Measurements from ENCODE around the gene GTF2IRD1.

GTF2IRD1 gene

DNA sequence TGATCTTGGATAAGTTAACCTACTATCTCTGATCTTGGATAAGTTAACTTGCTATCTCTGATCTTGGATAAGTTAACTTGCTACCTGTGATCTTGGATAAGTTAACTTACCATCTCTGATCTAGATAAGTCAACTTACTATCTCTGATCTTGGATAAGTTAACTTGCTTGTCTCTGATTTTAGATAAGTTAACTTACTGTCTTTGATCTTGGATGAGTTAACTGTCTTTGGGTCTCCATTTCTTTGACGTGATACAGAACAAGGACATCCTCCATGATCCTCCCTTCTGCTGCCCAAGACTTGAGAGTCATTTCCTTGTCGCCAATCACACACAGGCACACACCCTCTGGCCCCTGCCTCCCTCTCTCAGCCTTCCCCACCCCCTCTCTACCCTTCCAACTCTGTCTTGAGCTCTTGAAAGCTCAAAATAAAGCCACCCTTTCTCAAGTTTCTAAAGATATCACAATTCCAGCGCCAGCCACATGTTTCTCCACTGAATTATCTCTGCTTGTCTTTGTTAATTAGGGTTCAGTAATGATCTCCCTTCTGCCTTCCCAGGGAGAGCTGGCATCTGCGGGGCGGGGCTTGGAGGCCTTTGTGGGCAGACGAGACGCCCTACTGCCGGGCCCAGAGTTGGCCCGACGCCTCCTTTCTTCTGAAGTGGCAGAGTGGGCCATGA lies 118.7 kb downstream of the GTF2IRD1 start:
- no peak for DNase-seq

DNA sequence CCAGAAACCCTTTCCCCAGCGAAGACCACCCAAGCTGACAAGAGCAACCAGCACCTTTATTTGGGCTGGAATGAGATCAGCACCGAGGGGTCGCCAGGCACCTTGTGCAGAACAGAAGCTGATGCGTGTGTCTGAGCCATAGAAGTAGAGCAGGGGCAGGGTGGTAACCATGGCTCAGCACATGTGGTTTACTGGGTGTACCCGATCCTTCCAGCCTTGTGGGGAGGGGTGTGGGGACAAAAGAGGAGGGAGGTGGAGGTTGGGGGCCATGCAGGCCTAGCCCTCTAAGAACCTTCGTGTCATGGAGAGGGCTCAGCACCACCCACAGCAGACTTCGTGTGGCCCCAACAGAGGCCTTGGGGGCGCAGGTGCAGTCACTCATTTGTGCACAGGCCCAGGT lies 119.8 kb downstream of the GTF2IRD1 start:
- no peak for DNase-seq

DNA sequence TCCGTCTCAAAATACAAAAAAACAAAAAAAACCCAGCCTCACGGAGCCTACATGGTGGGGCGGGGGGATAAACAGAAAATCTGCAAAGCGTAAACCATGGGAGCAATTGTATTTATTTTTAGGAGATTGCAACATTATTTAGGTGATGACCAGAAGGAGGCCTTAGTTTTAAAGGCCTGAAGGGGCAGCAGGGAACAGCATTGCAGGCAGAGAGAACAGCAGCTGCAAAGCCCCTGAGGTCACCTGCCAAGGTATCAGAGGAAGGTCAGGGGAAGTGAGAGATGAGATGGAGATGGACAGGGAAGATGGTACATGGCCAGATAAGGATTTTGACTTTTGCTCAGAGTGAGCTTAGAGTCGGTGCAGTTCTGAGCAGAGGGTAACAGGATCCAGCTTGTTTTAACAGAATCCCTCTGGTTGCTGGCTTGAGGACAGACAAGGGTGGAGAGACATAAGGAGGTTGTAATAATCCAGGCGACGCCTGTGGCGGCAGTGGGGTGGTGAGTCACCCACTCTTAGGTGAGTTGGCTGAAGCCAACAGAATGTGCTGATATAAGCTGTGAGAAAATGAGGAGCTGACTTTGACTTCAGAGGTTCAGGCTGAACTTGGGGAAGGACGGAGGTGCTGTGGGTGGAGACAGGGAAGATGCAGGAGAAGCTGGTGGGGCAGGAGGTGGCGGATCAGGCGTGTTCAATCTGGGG lies 121.5 kb downstream of the GTF2IRD1 start:
- DNase-seq = no peak

DNA sequence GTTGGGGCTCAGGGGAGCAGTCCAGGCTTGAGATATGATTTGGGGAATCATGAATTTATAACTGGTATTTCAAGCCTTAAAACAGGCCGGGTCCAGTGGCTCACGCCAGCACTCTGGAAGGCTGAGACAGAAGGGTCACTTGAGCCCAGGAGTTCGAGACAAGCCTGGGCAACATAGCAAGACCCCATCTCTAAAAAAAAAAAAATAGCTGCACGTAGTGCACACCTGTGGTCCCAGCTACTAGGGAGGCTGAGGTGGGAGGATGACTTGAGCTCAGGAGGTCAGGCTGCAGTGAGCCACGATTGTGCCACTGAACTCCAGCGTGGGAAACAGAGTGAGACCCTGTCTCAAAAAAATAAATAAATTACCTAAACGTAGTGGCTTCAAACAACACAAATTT lies 122.1 kb downstream of the GTF2IRD1 start:
- DNase-seq = no peak

DNA sequence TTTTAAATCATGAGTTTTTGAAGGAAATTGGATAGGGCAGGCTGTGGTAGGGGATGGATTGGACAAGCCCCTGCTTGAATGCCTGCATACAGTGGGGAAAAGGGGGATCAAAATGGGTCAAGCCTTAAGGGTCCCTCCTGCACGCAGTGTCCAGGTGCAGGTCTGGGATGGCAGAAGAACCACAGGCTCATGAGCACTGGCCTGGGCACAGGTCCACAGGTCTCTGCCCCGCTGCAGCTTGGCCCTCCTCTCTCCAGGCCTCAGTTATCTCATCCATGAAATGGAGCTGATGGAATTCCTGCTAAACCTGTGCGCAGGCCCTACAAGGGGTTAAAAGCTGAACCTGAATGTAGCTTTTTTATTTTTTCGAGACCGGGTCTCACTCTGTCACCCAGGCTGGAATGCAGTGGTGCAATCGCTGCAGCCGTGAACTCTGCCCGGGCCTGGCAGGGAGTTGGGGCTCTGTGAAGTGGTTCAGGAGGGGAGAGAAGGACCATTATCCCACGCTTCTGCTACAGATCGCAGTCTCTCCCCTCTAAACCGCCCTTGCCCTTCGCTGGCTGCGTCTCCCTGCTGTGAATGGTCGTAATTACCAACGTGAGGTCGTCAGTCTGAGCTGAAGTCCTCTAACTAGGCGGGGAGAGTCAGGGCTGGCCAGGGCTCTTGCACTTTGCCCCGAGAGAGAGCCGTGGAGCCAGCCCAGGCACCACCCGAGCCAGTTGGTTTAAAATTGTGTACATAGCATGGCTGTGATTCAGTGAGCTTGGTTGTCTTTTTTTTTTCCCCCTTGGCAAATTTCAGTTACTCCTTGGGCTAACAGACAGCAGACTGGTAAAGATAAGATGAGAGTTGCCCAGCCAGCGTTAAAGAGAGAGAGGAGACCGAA lies 126.3 kb downstream of the GTF2IRD1 start:
- no peak for DNase-seq

DNA sequence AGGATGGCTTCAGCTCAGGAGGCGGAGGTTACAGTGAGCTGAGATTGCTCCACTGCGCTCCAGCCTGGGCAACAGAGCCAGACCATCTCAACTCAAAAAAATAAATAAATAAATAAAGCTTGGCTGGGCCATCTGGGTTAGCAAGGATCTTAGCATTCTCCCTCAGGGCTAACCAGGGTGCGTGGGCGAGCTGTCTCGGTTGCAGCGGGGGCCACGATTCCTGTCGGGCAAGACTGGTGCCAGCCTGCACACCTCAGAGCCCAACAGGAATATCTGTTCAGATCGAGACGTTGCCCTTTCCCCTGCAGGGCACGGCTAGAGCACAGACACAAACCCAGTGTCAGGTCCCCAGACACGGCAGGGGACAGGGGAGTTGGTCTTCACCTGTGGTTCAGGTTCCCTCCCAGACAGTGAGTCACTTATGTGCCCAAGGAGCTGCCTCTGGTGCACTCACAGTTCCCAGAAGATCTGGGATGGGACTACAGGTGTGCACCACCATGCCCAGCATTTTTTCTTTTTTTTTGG lies 128.3 kb downstream of the GTF2IRD1 start:
- DNase-seq = no peak

DNA sequence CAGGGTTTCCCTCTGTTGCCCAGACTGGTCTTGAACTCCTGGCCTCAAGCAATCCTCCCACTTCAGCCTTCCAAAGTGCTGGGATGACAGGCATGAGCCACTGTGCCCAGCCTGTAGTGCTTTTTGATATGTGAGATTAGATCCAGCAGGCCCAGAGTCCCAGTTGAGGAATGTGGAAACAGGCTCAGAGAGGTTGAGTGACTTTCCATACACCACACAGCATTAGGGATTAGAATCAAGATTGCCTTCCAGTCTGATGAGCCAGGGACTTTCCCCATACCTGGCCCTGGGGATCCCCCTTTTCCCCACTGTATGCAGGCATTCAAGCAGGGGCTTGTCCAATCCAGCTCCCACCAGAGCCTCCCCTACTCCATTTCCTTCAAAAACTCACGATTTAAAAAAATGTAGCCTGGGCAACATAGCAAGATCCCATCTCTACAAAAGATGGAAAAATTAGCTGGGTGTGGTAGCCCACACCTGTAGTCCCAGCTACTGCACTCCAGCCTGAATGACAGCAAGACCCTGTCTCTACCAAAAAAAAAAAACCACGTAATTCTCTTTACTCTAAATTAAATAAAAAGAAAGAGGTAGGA lies 128.8 kb downstream of the GTF2IRD1 start:
- DNase-seq = no peak

DNA sequence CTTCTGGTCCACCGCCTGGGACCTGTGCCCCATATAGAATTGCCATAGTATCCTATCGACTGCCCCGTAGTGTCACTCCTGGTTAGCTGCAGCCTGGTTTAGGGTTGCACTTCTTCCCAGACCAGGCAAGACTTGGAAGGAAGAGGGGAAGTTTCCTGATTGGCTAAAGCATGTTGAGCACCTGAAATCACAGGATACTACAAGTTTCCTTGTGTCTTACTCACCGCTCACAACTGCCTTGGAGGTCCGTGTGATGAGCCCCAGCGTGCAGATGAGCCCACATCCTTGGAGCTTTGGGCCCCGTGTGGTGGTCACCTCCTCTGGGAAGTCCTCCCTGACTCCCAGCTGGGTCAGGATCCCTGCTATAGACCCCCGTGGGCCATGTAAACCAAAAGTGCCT lies 129.9 kb downstream of the GTF2IRD1 start:
- no peak for DNase-seq

DNA sequence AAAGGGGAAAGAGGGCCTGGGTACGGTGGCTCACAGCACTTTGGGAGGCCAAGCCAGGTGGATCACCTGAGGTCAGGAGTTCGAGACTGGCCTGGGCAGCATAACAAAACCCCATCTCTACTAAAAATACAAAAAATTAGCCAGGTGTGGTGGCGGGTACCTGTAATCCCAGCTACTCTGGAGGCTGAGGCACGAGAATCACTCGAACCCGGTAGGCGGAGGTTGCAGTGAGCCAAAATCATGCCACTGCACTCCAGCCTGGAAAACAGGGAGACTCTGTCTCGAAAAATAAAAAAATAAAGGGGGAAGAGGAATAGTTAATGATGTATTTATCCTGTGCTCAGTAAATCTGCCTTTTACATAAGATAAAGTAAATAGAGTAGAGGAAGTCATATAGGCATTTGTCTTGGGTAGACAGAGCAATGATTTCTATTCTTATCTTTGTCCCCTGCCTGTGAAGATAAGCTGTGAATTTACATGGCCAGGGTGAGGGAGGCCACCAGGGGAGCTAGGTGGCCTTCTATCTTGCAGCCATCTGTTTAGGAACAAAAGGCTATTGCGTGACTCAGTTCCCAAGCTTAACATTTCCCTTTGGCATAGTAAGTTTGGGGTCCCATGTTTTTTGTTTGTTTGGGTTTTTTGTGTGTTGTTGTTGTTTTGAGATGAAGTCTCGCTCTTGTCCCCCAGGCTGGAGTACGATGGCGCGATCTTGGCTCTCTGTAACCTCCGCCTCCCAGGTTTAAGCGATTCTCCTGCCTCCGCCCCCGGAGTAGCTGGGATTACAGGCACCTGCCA lies 130.7 kb downstream of the GTF2IRD1 start:
- DNase-seq = no peak

DNA sequence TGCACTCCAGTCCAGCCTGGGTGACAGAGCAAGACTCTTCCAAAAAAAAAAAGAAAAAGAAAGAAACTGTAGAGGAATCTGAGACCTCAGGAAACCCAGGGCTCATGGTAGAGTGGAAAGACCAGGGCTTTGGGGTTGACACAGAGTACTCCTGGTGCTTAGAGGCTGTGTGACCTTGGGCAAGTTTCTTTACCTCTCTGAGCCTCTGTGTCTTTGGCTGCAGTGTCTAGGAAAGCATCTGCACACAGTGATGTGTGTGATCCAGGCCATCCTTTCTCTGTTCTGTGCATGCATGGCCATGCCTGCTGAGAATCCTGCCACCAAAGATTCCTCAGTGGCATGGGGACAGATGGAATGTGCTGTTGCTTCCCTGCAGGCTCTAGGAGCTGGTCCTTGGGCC lies 132.1 kb downstream of the GTF2IRD1 start:
- DNase-seq = no peak

DNA sequence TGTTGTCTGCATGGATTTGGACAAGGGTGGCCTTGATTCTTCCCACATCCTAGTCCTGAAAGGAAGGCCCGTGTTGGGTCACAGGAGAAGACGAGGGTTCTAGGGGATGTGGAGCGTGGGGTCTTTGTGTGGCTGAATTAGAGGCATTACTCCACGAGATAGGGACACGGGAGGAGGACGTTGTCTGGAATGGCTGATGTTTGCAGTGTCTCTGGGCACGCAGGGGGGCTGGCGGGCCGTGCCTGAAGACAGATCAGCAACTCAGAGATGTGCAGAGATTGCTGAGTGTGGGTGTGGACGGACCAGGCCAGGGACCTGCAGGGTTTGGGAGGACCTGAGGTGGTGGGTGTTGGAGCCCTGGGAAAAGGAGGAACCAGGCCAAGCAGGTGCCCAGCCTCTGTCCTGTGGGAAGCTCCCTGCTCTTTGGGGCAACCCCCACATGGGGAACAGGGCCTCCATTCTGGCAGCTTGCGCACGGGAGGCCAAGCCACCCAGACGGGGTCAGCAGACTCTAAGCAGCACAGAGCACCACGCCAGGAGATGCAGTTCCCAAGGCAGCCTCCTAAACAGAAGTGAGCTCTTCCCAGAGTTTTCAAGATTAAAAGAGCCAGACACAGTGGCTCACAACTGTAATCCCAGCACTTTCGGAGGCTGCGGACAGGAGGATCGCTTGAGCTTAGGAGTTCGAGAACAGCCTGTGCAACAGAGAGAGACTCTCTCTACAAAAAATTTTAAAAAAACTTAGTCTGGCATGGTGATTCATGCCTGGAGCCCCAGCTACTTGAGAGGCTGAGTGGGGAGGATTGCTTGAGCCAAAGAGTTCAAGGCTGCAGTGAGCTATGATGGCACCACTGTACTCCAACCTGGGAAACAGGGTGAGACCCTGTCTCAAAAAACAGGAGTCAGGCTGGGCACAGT lies 132.8 kb downstream of the GTF2IRD1 start:
- DNase-seq = no peak

DNA sequence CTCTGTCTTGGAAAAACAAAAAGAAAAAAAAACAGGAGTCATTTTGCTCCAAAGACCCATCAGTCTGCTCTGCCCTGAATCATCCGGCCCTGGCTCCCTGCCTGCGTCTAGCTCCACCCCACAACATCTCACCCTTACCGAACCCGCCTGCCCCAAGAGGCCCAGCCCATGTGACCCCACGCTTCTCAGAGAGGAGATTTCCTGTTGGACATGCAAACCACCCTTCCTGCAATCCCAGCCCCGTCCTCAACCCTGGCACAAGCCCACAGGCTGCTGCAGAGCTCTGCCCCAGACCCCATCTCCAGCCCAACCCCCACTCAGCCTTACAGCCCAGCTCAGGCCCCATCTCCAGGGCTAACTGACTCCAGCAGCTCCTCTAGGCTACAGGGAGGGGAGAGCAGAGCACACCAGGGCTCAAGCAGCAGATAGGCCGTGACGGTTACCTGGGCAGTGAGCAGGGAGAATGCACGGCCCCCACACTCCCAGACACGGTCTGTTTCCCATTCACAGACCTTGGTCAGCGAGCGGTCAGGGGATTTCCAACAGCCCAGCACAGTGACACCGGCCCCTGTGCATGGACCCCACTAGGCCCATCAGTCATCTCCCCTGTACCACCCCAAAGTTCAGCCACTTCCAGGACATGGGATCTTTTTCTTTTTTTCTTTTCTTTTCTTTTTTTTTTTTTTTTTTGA lies 133.9 kb downstream of the GTF2IRD1 start:
- no peak for DNase-seq

DNA sequence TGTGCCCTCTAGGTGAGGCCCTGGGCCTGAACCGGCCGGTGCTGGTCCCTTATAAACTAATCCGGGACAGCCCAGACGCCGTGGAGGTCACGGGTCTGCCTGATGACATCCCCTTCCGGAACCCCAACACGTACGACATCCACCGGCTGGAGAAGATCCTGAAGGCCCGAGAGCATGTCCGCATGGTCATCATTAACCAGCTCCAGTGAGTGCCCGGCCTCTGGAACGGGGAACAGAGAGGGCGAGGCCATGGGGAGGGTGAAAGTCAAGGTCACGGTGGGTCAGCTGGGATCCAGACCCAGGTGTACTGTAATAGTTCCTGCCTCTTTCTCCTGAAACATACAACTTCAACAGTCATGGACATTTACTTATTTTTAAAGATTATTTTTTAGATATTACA lies 137.1 kb downstream of the GTF2IRD1 start:
- DNase-seq = no peak

DNA sequence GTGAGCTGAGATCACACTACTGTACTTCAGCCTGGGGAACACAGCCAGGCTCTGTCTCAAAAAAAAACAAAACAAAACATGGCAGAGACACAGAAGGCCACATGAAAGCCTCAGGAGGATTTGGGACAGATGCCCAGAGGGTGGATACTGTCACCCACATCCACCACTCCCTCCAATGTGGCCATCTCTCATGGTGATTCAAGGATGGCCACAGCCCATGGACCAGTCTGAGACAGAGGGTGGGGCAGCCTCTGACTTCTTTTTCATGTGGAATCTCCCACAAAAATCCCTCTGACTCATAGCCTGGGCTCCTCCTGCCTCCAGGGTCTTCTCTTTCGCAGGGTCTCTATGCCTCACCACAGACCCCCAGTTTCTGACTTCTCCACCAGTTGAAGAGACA lies 144.9 kb downstream of the GTF2IRD1 start:
- DNase-seq = no peak

DNA sequence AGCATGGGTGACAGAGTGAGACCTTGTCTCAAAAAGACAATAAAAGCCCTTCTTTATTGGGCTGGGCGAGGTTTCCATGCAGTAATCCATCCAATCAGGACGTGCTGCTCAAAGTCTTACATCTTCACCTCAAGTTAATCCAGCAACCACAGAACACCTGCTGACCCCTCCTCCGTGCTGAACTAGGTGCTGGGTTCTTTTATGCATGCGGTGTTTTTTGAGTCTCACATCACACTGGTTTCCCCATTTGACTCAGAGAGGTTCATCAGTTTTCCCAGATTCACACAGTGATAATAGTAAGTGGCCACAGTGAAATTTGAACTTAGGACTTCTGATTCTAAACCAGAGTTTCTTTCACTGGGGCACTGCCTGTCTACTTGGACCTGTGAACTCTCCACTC lies 145.5 kb downstream of the GTF2IRD1 start:
- DNase-seq = no peak

DNA sequence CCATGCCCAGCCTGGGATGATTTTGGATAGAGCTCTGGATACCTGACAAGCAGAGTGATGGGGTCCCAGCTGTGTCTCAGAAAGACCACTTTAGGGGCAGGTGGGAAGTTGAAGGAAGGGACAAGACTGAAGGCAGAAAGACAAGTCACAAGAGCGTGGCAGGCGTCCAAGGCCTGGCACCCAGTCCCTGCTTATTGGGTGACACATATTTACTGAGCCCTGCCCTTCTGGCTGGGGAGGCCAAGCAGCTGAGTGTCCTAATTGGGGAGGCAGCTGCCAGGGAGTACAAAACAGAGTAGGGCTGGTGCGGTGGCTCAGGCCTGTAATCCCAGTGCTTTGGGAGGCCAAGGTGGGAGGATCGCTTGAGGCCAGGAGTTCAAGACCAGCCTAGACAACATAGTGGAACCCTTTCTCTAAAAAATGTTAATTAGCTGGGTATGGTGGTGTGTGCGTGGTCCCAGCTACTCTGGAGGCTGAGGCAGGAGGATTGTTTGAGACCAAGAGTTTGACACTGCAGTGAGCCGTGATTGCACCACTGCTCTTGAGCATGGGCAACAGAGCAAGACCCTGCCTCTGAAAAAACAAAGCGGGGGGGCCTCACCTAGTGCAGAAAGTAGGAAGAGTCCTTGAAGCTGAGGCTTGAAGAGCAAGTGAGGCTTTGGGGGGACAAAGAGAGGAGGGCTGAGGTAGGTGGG lies 150.8 kb downstream of the GTF2IRD1 start:
- DNase-seq = no peak

DNA sequence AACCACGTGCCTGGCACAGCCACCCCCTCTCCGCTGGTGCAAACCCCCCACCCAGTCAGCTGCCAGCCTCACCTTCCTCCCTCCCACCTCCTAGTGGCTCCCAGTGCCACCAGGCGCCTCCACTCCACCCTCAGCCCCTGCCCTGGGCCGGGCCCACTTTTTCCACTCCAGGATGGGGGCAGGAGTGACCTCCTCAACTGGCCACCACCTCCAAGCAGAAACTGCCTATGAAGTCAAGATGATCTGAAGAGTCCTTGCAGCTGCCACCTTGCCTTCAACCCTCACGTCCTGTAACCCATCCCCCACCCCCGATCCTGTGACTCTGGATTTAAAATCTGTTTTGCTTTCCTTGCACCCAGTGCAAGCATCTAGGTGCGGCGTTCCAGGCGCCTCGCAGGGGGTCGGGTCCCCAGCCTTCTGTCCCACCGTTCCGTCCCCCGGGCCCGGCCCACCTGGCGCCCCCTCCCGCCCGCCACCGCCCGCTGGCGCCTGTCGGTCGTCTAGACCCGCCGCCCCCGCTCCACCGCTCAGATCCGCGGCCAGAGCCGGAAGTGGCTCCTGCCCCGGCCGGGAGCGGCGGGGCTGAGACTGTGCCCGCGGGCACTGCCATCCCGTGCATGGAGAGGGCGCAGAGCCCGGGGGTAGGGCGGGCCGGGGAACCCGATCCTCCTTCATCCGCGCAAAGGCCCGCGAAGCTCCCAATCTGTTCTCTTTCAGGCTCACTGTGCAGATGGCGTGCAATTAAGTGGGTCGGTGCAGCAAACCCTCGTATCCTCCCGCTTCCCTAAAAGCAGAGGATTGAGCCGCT lies 152.6 kb downstream of the GTF2IRD1 start:
- DNase-seq = peak; percentile 41

DNA sequence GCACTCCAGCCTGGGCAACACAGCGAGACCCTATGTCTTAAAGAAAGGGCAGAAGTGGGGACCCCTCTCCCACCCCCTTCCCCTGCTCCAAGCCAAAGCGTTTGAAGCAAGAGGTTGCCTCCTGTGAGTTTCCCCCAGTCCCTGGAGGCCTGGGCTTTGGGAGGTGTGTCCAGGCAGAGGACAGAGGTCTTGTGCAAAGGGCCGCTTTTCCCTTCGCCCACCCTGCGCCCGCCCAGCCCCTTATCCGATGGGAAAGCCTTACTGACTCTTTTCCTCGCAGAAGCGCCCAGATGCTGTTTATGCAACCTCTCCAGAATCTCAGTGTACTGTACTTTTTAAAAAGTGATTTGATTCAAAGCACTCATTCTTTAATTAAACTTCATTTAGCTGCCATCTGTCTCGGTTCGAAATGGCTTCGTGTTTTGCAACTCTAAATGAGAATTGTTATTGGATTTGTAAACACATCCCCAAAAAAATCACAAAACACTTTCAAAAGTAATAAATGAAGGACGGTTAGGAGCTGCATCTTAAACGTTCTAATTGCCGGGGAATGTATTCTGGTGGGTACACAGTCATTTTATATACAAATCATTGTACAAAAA lies 153.3 kb downstream of the GTF2IRD1 start:
- no peak for DNase-seq

Data from stimulated activated CD4-positive, alpha-beta T cell treated with anti-CD3 and anti-CD28 coated beads, Interleukin-4, amount 100 ng/mL, for 24 hours (primary cell).